ENCODE data around the gene ATP8B1.

GRCh38 chr18:57845605-57846074 is 42.5 kb upstream of the ATP8B1 start:
- TF ChIP-seq CTCF (IDR thresholded peaks at IDR 0.05; ENCODE audit: poor library complexity) (no peak), EZH2 (IDR thresholded peaks at IDR 0.05; ENCODE audit: borderline replicate concordance) (no peak)

Measured in hepatocyte (in vitro differentiated cells).